SK-N-SH (cell line): ENCODE measurements around the gene CEP126. TPM values are rescaled to one million over a fixed set of nuclear protein-coding genes. Genes with fewer than 3 reads are reported as not detected.

Experiments
- CTCF ChIA-PET: fragments of 300-600, 350-600 bp; formaldehyde crosslinking; extraction: SDS; loops from one replicate; lab custom pipeline; 2021; lab: Yijun Ruan, JAX
- POLR2A ChIA-PET: fragments of 350-600 bp; sonication (Branson Sonifier 250); formaldehyde crosslinking; extraction: SDS; loops from one replicate; lab custom pipeline; 2020; ENCODE audit warnings: antibody characterized with exemption, inconsistent platforms; lab: Yijun Ruan, JAX
- DNase-seq: peaks from one replicate; pipeline ENCODE4 v3.0.0; 2012
- H2AFZ ChIP-seq: fragments of 200-600 bp; sonication (generic); 2 replicates; pipeline ENCODE4 v1.8.1; 2016; ENCODE audit warnings: antibody characterized with exemption, mild to moderate bottlenecking, low read depth
- H3F3A ChIP-seq: fragments of 200-600 bp; sonication (generic); replicated peaks from 2 replicates; pipeline ENCODE3; 2016; ENCODE audit warnings: antibody characterized with exemption, mild to moderate bottlenecking; ENCODE audit not compliant: insufficient read depth
- H3K27ac ChIP-seq, 2 experiments: fragments of 200-500 bp in 1 of 2; fragments of 200-600 bp in 1 of 2; sonication (Bioruptor generic) in 1 of 2; sonication (generic), shearing (Covaris generic) in 1 of 2; 2 replicates each; pipeline versions ENCODE4 v1.5.1 to v1.6.1; 2014 to 2016; ENCODE audit warnings: low read depth in 2 of 2, inconsistent platforms in 1 of 2, low read length in 1 of 2, mild to moderate bottlenecking in 1 of 2, mixed read lengths in 1 of 2
- H3K27me3 ChIP-seq: fragments of 200-600 bp; sonication (generic), shearing (Covaris generic); 2 replicates; pipeline ENCODE4 v1.6.1; 2016; ENCODE audit warnings: mixed run types; ENCODE audit not compliant: insufficient read depth
- H3K36me3 ChIP-seq, 2 experiments: fragments of 200-500 bp in 1 of 2; fragments of 200-600 bp in 1 of 2; sonication (Bioruptor generic) in 1 of 2; sonication (generic) in 1 of 2; replicated peaks in 1 of 2; 2 replicates each; pipeline versions ENCODE3 to v1.5.1; 2014 to 2016; ENCODE audit warnings: low read length in 1 of 2, mild to moderate bottlenecking in 1 of 2; ENCODE audit not compliant: insufficient read depth in 2 of 2, control insufficient read depth in 1 of 2
- H3K4me1 ChIP-seq, 2 experiments: fragments of 200-500 bp in 1 of 2; fragments of 200-600 bp in 1 of 2; sonication (Bioruptor generic) in 1 of 2; sonication (generic), shearing (Covaris generic) in 1 of 2; 2 replicates each; pipeline versions ENCODE4 v1.5.1 to v1.6.1; 2014 to 2016; ENCODE audit warnings: low read depth in 1 of 2, low read length in 1 of 2, mixed run types in 1 of 2; ENCODE audit not compliant: insufficient read depth in 2 of 2, control insufficient read depth in 1 of 2
- H3K4me2 ChIP-seq: fragments of 200-600 bp; sonication (generic), shearing (Covaris generic); 2 replicates; pipeline ENCODE4 v1.6.1; 2017; ENCODE audit warnings: mixed run types
- H3K4me3 ChIP-seq, 2 experiments: fragments of 200-500 bp in 1 of 2; fragments of 200-600 bp in 1 of 2; sonication (Bioruptor generic) in 1 of 2; sonication (generic), shearing (Covaris generic) in 1 of 2; 2 replicates each; pipeline versions ENCODE4 v1.5.1 to v1.8.1; 2014 to 2016; ENCODE audit warnings: low read depth in 2 of 2, inconsistent platforms in 1 of 2, low read length in 1 of 2, mild to moderate bottlenecking in 1 of 2, mixed read lengths in 1 of 2, moderate library complexity in 1 of 2
- H3K79me2 ChIP-seq: fragments of 200-600 bp; sonication (generic); 2 replicates; pipeline ENCODE4 v1.8.1; 2017; ENCODE audit warnings: mild to moderate bottlenecking; ENCODE audit not compliant: insufficient read depth
- H3K9ac ChIP-seq: fragments of 200-600 bp; sonication (generic); 2 replicates; pipeline ENCODE4 v1.6.1; 2017; ENCODE audit warnings: mixed run types
- H3K9me2 ChIP-seq: fragments of 200-600 bp; sonication (generic); 2 replicates; pipeline ENCODE4 v1.6.1; 2017; ENCODE audit warnings: mixed run types
- H3K9me3 ChIP-seq: fragments of 200-600 bp; sonication (generic); 2 replicates; pipeline ENCODE4 v1.6.1; 2017; ENCODE audit warnings: mixed run types, mild to moderate bottlenecking, moderate library complexity
- H4K20me1 ChIP-seq: fragments of 200-600 bp; sonication (generic); 2 replicates; pipeline ENCODE4 v1.6.1; 2017; ENCODE audit warnings: mild to moderate bottlenecking, mixed run types; ENCODE audit not compliant: insufficient read depth
- CHD2 ChIP-seq: fragments of 150-350 bp; IDR thresholded peaks from 2 replicates; pipeline ENCODE4 v1.6.1; 2018; ENCODE audit warnings: low read length; ENCODE audit not compliant: partially characterized antibody
- EP300 ChIP-seq, 2 experiments: IDR thresholded peaks; 2 replicates each; pipeline versions ENCODE4 v1.4.0 to v1.6.1; 2012; ENCODE audit warnings: borderline replicate concordance in 1 of 2, low read depth in 1 of 2, low read length in 1 of 2
- EZH2phosphoT487 ChIP-seq: fragments of 200-600 bp; sonication (generic); IDR thresholded peaks from 2 replicates; pipeline ENCODE4 v1.6.1; 2017; ENCODE audit warnings: low read depth, mixed run types, mild to moderate bottlenecking, antibody characterized with exemption, moderate library complexity, borderline replicate concordance
- FOSL2 ChIP-seq: IDR thresholded peaks from 2 replicates; pipeline ENCODE4 v1.4.0; 2012; ENCODE audit warnings: low read depth, mild to moderate bottlenecking, moderate library complexity, borderline replicate concordance
- FOXM1 ChIP-seq: IDR thresholded peaks from 2 replicates; pipeline ENCODE4 v1.4.0; 2012; ENCODE audit warnings: low read depth, mild to moderate bottlenecking
- GABPA ChIP-seq: IDR thresholded peaks from 2 replicates; pipeline ENCODE4 v1.4.0; 2012; ENCODE audit warnings: low read depth, mild to moderate bottlenecking
- IRF3 ChIP-seq: fragments of 150-350 bp; IDR thresholded peaks from 2 replicates; pipeline ENCODE4 v1.6.1; 2016; ENCODE audit warnings: mild to moderate bottlenecking, low read depth, low read length
- MXI1 ChIP-seq: IDR thresholded peaks from 2 replicates; pipeline ENCODE4 v1.6.1; 2012; ENCODE audit warnings: mild to moderate bottlenecking, low read depth, low read length, improper control_type of control experiment
- NRF1 ChIP-seq: IDR thresholded peaks from 2 replicates; pipeline ENCODE4 v1.6.1; 2012; ENCODE audit warnings: low read depth, mild to moderate bottlenecking, low read length
- POLR2AphosphoS5 ChIP-seq: IDR thresholded peaks from 2 replicates; pipeline ENCODE4 v1.6.1; 2012; ENCODE audit warnings: low read depth, low read length
- RAD21 ChIP-seq: IDR thresholded peaks from 2 replicates; pipeline ENCODE4 v1.6.1; 2012; ENCODE audit warnings: mild to moderate bottlenecking, low read length
- REST ChIP-seq: IDR thresholded peaks from 2 replicates; pipeline ENCODE4 v1.6.1; 2012; ENCODE audit warnings: mild to moderate bottlenecking, low read depth, low read length, moderate library complexity
- SMC3 ChIP-seq: IDR thresholded peaks from 2 replicates; pipeline ENCODE4 v1.6.1; 2012; ENCODE audit warnings: low read depth, low read length, improper control_type of control experiment
- TAF1 ChIP-seq: IDR thresholded peaks from 2 replicates; pipeline ENCODE4 v1.6.1; 2012; ENCODE audit warnings: low read depth, mild to moderate bottlenecking, low read length, moderate library complexity, borderline replicate concordance
- TCF12 ChIP-seq: IDR thresholded peaks from 2 replicates; pipeline ENCODE4 v1.4.0; 2012
- USF1 ChIP-seq: IDR thresholded peaks from 2 replicates; pipeline ENCODE4 v1.4.0; 2012; ENCODE audit warnings: low read depth, borderline replicate concordance
- YY1 ChIP-seq: IDR thresholded peaks from 2 replicates; pipeline ENCODE4 v1.4.0; 2012; ENCODE audit warnings: low read depth, mild to moderate bottlenecking
- ZBTB33 ChIP-seq: IDR thresholded peaks from 2 replicates; pipeline ENCODE4 v1.4.0; 2012; ENCODE audit warnings: low read depth, borderline replicate concordance
- WGBS: methylation state at CpG from one replicate; pipeline ENCODE4 v1.1.6; 2017; ENCODE audit warnings: low lambda C conversion rate; 5-methylcytosine and 5-hydroxymethylcytosine counted together
- polyA plus RNA-seq, 3 experiments: library from polyadenylated mRNA; depleted of rRNA; stranded (reverse); fragments of >200 nt; gene quantifications; 2 replicates each; pipeline ENCODE4 v1.2.3, GENCODE V29; 2012

The CEP126 gene
- polyA plus RNA-seq, 1 of the 3 experiments (the other 2 are of a cell fraction): 1.4 TPM

GRCh38 chr11:101894505-101894904 lies 20.3 kb upstream of the CEP126 start:
- Histone ChIP-seq H3K36me3 (no peaks in the 10 kb centered on the region), H3K4me2 (no peak overlapping the region), H2AFZ (0 out of 2 replicates have a peak overlapping the region, but pooled peaks have one; percentile 48), H3K79me2 (no peaks in the 10 kb centered on the region), H3K9ac (no peak overlapping the region), H3K27me3 (no peaks in the 10 kb centered on the region), H3K27ac (no peak overlapping the region), H3K9me2 (no peaks in the 10 kb centered on the region), H4K20me1 (no peaks in the 10 kb centered on the region), H3F3A (no peaks in the 10 kb centered on the region), H3K4me1 (no peaks in the 10 kb centered on the region; a peak in 2 of 4 replicates), H3K4me3 (no peak overlapping the region), H3K9me3 (no peaks in the 10 kb centered on the region)
- ChIA-PET POLR2A (no interaction called here), CTCF (no interaction called here)
- WGBS: 7% methylated on average over 1 of the region's 1 CpG
- no peak for DNase-seq
- TF ChIP-seq FOXM1 (no peak), SMC3 (no peak), EP300 (IDR thresholded peaks at IDR 0.05; ENCODE audit: borderline replicate concordance in 1 of 2, low read depth in 1 of 2, low read length in 1 of 2) (no peak), POLR2AphosphoS5 (no peak), TCF12 (no peak), CHD2 (no peak), NRF1 (no peak), REST (no peak), FOSL2 (no peak), USF1 (no peak), ZBTB33 (no peak), RAD21 (no peak), GABPA (no peak), EZH2phosphoT487 (no peak), IRF3 (no peak), MXI1 (no peak), YY1 (no peak), TAF1 (no peak)
